Neural cell (in vitro differentiated cells): Measurements from ENCODE around the gene CDRT4. TPM values are rescaled to one million over a fixed set of nuclear protein-coding genes. Genes with fewer than 3 reads are reported as not detected.

Experiments
- H2AFZ ChIP-seq: fragments of 200-600, 300-800 bp; sonication (generic), shearing (Covaris generic); 2 replicates; pipeline ENCODE4 v1.6.0; 2014; ENCODE audit warnings: low read depth, mild to moderate bottlenecking, antibody characterized with exemption, low read length, moderate library complexity
- H3F3A ChIP-seq: fragments of 200-600 bp; shearing (Covaris generic); 2 replicates; pipeline ENCODE4 v1.6.1; 2016; ENCODE audit warnings: mild to moderate bottlenecking, moderate library complexity, mixed read lengths, antibody characterized with exemption, low read length; ENCODE audit not compliant: insufficient read depth, poor library complexity, severe bottlenecking
- H3K27ac ChIP-seq: fragments of 200-600, 300-800 bp; sonication (generic), shearing (Covaris generic); 2 replicates; pipeline ENCODE4 v1.5.1; 2014; ENCODE audit warnings: mild to moderate bottlenecking, low read length, moderate library complexity
- H3K27me3 ChIP-seq: fragments of 300-800, 200-600 bp; sonication (generic), shearing (Covaris generic); 2 replicates; pipeline ENCODE4 v1.6.0; 2014; ENCODE audit warnings: mild to moderate bottlenecking, low read depth, low read length, moderate library complexity; ENCODE audit not compliant: insufficient read depth
- H3K36me3 ChIP-seq: fragments of 300-800, 200-600 bp; sonication (generic), shearing (Covaris generic); 2 replicates; pipeline ENCODE4 v1.5.1; 2014; ENCODE audit warnings: mild to moderate bottlenecking, antibody characterized with exemption, low read length, moderate library complexity; ENCODE audit not compliant: insufficient read depth
- H3K4me2 ChIP-seq: fragments of 300-800, 200-600 bp; sonication (generic), shearing (Covaris generic); 2 replicates; pipeline ENCODE4 v1.6.0; 2014; ENCODE audit warnings: mild to moderate bottlenecking, low read length
- H3K4me3 ChIP-seq: fragments of 300-800, 200-600 bp; sonication (generic), shearing (Covaris generic); 2 replicates; pipeline ENCODE4 v1.5.1; 2014; ENCODE audit warnings: mild to moderate bottlenecking, low read length, moderate library complexity
- H3K79me2 ChIP-seq: fragments of 200-600 bp; shearing (Covaris generic); replicated peaks from 2 replicates; pipeline ENCODE4 v1.6.0; 2014; ENCODE audit warnings: mild to moderate bottlenecking, low read length, moderate library complexity; ENCODE audit not compliant: insufficient read depth
- H3K9ac ChIP-seq: fragments of 300-800, 200-600 bp; sonication (generic), shearing (Covaris generic); 2 replicates; pipeline ENCODE4 v1.6.1; 2016; ENCODE audit warnings: mild to moderate bottlenecking, low read length, mixed read lengths
- H3K9me2 ChIP-seq: fragments of 200-600 bp; shearing (Covaris generic); 2 replicates; pipeline ENCODE4 v1.6.1; 2016; ENCODE audit warnings: mild to moderate bottlenecking, low read length, mixed read lengths; ENCODE audit not compliant: insufficient read depth
- H3K9me3 ChIP-seq: fragments of 200-600, 300-800 bp; sonication (generic), shearing (Covaris generic); 2 replicates; pipeline ENCODE4 v1.6.1; 2016; ENCODE audit warnings: mild to moderate bottlenecking, mixed run types, low read length, moderate library complexity, mixed read lengths
- H4K20me1 ChIP-seq: fragments of 200-600 bp; shearing (Covaris generic); 2 replicates; pipeline ENCODE4 v1.6.1; 2016; ENCODE audit warnings: mild to moderate bottlenecking, mixed run types; ENCODE audit not compliant: insufficient read depth
- EP300 ChIP-seq: fragments of 450-650 bp; conservative IDR thresholded peaks from 2 replicates; pipeline ENCODE4 v1.6.1; 2014; ENCODE audit warnings: antibody characterized with exemption, mild to moderate bottlenecking, moderate library complexity; ENCODE audit not compliant: poor library complexity, severe bottlenecking
- EZH2 ChIP-seq: fragments of 200-600, 300-800 bp; shearing (Covaris generic), sonication (generic); IDR thresholded peaks from 2 replicates; pipeline ENCODE4 v1.6.1; 2014; ENCODE audit warnings: antibody characterized with exemption, low read length, borderline replicate concordance, mild to moderate bottlenecking; ENCODE audit not compliant: insufficient read depth, poor library complexity, severe bottlenecking
- MXI1 ChIP-seq: fragments of 450-650 bp; conservative IDR thresholded peaks from 2 replicates; pipeline ENCODE4 v1.6.1; 2014; ENCODE audit warnings: antibody characterized with exemption, mild to moderate bottlenecking; ENCODE audit not compliant: poor library complexity, severe bottlenecking
- POLR2AphosphoS5 ChIP-seq: IDR thresholded peaks from 2 replicates; pipeline ENCODE4 v1.6.1; 2012
- RAD21 ChIP-seq: fragments of 450-650 bp; conservative IDR thresholded peaks from 2 replicates; pipeline ENCODE4 v1.6.1; 2014; ENCODE audit warnings: antibody characterized with exemption, mild to moderate bottlenecking, moderate library complexity
- SMC3 ChIP-seq: fragments of 450-650 bp; conservative IDR thresholded peaks from 2 replicates; pipeline ENCODE4 v1.6.1; 2014; ENCODE audit warnings: antibody characterized with exemption, mild to moderate bottlenecking, moderate library complexity; ENCODE audit not compliant: poor library complexity
- TAF1 ChIP-seq: IDR thresholded peaks from 2 replicates; pipeline ENCODE4 v1.6.1; 2012; ENCODE audit warnings: low read depth
- polyA plus RNA-seq: library from polyadenylated mRNA; depleted of rRNA; stranded (reverse); fragments of >200 nt; gene quantifications from 2 replicates; pipeline ENCODE4 v1.2.3, GENCODE V29; 2014
- TF ChIP-seq, protein P1 (sequence below): fragments of 450-650 bp; IDR thresholded peaks from 2 replicates; pipeline ENCODE4 v1.5.1; 2014; ENCODE audit warnings: antibody characterized with exemption, mild to moderate bottlenecking, moderate library complexity; ENCODE audit not compliant: poor library complexity, severe bottlenecking
- TF ChIP-seq, protein P2 (sequence below): IDR thresholded peaks from 2 replicates; pipeline ENCODE4 v1.6.1; 2012; ENCODE audit warnings: borderline replicate concordance

Gene CDRT4
- polyA plus RNA-seq, 1 donor from 2014 or later: 22.5 TPM

DNA sequence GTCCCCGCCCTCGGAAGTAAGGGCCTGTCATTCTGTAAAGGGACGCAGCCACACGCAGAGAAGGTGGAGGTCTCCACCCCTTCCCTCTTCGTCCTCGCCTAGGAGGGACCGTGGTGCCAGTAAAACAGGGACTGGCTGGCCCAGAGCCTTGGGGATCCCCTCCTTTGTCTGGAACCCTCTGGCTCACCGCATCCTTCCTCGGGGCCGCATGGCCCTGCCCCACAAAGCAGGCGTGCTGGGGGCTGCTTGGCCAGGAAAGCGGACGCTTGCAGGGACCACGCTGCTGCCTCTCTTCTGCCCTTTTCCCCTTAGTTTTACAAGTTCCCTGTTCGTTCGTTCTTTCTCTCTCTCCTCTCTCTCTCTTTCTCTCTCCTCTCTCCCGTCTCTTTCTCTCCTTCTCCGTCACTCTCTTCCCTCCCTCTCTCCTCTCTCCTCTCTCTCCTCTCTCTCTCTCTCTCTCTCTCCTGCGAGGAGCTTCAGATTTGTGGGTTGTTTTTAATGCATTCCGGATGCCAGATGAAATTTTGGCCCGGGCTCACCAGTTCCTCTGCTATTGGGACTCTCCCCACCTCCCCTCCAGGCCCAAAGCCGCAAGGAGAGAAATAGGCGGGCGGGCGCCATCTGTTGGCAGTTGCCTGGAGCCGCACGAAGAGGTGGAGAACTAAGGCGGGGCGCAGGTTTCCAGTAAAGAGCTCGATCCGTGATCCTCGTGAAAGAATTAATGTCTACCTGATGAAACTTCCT, 35.1 kb upstream of the CDRT4 start:
- no peaks in the 10 kb centered on the region for H3K79me2 ChIP-seq
- H3K36me3 ChIP-seq: peaks cover 4% of the 10 kb centered on the region
- H3K9me3 ChIP-seq: no peaks in the 10 kb centered on the region
- H4K20me1 ChIP-seq: no peaks in the 10 kb centered on the region
- no peak overlapping the region for H3K27ac ChIP-seq
- no peaks in the 10 kb centered on the region for H3K27me3 ChIP-seq
- no peak overlapping the region for H2AFZ ChIP-seq
- no peak for TF ChIP-seq MXI1
- TF ChIP-seq POLR2AphosphoS5: no peak
- TF ChIP-seq RAD21: peak; percentile 68
- no peak for TF ChIP-seq EP300
- TF ChIP-seq EZH2: no peak
- TF ChIP-seq, protein P1, sequence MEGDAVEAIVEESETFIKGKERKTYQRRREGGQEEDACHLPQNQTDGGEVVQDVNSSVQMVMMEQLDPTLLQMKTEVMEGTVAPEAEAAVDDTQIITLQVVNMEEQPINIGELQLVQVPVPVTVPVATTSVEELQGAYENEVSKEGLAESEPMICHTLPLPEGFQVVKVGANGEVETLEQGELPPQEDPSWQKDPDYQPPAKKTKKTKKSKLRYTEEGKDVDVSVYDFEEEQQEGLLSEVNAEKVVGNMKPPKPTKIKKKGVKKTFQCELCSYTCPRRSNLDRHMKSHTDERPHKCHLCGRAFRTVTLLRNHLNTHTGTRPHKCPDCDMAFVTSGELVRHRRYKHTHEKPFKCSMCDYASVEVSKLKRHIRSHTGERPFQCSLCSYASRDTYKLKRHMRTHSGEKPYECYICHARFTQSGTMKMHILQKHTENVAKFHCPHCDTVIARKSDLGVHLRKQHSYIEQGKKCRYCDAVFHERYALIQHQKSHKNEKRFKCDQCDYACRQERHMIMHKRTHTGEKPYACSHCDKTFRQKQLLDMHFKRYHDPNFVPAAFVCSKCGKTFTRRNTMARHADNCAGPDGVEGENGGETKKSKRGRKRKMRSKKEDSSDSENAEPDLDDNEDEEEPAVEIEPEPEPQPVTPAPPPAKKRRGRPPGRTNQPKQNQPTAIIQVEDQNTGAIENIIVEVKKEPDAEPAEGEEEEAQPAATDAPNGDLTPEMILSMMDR: peak; percentile 76
- TF ChIP-seq, protein P2, sequence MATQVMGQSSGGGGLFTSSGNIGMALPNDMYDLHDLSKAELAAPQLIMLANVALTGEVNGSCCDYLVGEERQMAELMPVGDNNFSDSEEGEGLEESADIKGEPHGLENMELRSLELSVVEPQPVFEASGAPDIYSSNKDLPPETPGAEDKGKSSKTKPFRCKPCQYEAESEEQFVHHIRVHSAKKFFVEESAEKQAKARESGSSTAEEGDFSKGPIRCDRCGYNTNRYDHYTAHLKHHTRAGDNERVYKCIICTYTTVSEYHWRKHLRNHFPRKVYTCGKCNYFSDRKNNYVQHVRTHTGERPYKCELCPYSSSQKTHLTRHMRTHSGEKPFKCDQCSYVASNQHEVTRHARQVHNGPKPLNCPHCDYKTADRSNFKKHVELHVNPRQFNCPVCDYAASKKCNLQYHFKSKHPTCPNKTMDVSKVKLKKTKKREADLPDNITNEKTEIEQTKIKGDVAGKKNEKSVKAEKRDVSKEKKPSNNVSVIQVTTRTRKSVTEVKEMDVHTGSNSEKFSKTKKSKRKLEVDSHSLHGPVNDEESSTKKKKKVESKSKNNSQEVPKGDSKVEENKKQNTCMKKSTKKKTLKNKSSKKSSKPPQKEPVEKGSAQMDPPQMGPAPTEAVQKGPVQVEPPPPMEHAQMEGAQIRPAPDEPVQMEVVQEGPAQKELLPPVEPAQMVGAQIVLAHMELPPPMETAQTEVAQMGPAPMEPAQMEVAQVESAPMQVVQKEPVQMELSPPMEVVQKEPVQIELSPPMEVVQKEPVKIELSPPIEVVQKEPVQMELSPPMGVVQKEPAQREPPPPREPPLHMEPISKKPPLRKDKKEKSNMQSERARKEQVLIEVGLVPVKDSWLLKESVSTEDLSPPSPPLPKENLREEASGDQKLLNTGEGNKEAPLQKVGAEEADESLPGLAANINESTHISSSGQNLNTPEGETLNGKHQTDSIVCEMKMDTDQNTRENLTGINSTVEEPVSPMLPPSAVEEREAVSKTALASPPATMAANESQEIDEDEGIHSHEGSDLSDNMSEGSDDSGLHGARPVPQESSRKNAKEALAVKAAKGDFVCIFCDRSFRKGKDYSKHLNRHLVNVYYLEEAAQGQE: no peak
- TF ChIP-seq SMC3: peak; percentile 76
- TF ChIP-seq TAF1: no peak
- H3K9ac ChIP-seq: no peak overlapping the region
- no peaks in the 10 kb centered on the region for H3F3A ChIP-seq
- no peak overlapping the region for H3K4me2 ChIP-seq
- H3K4me3 ChIP-seq: no peak overlapping the region
- no peaks in the 10 kb centered on the region for H3K9me2 ChIP-seq

DNA sequence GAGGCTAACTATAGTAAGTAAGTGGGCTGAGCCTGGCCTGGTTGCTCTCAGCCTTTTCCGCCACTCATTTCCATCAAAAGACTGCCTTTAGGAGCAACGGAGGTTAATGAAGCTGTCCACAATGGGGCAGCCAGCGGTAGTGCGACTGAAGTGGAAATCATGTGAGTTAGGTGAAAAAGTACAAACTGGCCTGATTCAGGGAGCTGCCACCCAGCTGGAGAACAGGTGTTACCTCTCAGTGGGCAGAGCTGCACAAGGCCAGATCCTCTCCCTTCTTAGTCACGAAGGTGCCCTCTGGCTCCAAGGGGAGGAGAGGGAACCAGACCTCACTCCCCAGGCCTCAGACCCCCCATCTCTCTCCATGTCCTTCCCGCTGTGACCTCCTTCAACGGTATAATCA, 34.4 kb upstream of the CDRT4 start:
- Histone ChIP-seq H3K79me2 (no peaks in the 10 kb centered on the region), H3K27ac (no peak overlapping the region), H3K4me2 (no peak overlapping the region)

More for the DNA sequence above, 34.4 kb upstream of the CDRT4 start:
- peaks cover 4% of the 10 kb centered on the region for H3K36me3 ChIP-seq
- H2AFZ ChIP-seq: no peak overlapping the region
- no peaks in the 10 kb centered on the region for H3F3A ChIP-seq
- no peak overlapping the region for H3K9ac ChIP-seq
- no peaks in the 10 kb centered on the region for H4K20me1 ChIP-seq
- H3K9me3 ChIP-seq: no peaks in the 10 kb centered on the region
- no peak overlapping the region for H3K4me3 ChIP-seq
- no peaks in the 10 kb centered on the region for H3K27me3 ChIP-seq
- TF ChIP-seq EZH2 (no peak), MXI1 (no peak), EP300 (no peak), RAD21 (no peak), POLR2AphosphoS5 (no peak), SMC3 (no peak), TAF1 (no peak)
- TF ChIP-seq, protein P2: no peak
- TF ChIP-seq, protein P1: no peak
- no peaks in the 10 kb centered on the region for H3K9me2 ChIP-seq
